Hematopoietic multipotent progenitor cell treated with erythropoietin and hydrocortisone succinate and interleukin-3 and kit ligand, for 8 days (in vitro differentiated cells): ENCODE measurements around the gene SKIDA1.

Experiments
- DNase-seq: peaks from one replicate; pipeline ENCODE4 v3.0.0-alpha.2; 2015

The SKIDA1 gene

GRCh38 chr10:21499701-21500577 is 25.5 kb downstream of the SKIDA1 start:
- no peak for DNase-seq

- no peak for DNase-seq
These were observed 26.5 kb downstream of the SKIDA1 start for GRCh38 chr10:21498986-21499385.

GRCh38 chr10:21498377-21498776 is 27.1 kb downstream of the SKIDA1 start:
- no peak for DNase-seq

DNA sequence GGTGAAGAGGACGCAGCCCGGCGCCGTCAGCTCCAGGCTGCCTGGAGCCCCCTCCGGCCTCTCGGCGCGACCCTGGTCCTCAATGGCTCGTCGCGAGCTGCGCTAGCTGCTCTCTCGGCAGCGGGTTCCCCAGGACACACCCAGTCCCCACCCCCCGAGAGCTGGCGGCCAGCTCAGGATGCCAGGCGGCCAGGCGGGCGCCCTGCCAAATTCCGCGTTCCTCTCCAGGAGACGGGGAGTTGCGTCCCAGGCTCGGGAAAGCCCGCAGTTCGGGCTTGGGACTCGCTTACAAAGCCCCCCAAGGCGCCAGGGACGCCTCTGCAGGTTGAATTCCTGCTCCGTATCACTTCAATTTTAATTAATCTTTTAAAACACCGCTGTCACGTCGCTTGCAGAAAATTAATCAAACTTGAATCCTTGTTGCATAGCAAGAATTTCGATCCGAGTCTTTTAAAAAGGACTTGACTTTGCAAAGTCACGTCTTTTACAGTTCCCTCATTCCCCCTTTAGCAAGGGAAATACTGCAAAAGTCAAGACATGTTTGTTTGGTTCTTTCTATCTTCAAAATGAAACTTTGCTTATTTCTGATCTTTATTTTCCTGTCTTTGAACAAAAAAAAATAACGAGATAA is 28.2 kb downstream of the SKIDA1 start:
- DNase-seq: peak; percentile 61

- peak; percentile 29 for DNase-seq
These were observed 28.9 kb downstream of the SKIDA1 start for GRCh38 chr10:21496343-21497176.

- peak; percentile 69 for DNase-seq
These were observed 29.6 kb downstream of the SKIDA1 start for GRCh38 chr10:21495752-21496342.

GRCh38 chr10:21495002-21495751 is 30.3 kb downstream of the SKIDA1 start:
- DNase-seq: no peak

DNA sequence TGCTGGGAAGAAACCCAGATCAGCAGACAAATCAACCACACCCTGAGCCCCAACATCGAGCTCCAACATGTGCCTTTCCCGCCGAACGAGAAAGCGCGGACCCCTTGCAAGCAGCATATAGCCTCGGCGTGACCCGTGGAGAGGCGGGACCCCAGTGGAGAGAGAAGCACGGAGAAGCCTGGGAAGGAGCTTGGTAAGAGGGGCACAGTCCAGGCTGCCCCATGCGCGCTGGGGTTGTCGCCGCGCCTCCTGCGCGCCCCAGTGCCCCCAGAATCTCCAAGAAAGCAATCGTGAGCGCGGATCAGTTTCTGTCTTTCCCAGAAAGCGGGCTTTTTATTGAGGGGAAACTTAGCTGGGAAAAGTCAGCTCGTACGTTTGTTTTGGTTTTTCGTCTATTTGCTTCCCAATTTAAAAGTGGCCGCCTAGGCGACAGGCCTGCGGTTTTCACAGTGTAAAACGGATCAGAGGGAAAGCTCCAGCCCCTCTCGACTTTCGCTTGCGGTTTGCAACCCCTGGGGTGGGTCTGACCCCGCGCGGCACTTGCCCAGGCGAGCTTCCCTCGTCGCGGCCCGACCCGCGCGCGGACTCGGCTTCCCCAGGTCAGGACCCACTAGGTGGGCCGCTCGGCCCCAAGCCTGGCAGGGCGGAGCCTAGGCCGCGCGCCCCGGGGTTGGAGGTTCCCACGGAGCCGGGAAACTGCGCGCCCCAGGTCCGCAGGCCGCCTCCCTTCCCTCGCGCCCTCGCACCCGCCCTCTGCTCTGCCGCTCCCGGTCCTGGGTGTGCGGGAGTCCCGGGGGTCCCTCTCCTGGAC is 31.1 kb downstream of the SKIDA1 start:
- DNase-seq: no peak

GRCh38 chr10:21493784-21494183 is 31.7 kb downstream of the SKIDA1 start:
- DNase-seq: no peak

DNA sequence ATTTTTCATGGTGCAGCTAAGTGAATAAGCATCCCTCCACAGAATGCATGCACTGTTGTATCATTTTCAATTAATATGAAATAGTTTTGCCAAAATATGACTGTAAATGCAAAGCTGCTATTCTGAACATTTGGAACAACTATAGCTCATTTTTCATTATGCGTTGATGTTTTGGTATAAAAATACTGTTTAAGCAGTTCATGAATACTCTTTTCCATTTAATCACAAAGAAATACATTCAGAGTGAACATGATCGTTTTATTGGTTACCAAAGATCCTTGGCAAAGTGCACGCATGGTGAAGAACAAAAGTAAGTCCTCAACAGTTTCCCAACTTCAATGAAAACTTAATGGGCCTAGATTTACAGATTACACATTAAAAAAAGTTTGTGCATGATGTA is 33.1 kb downstream of the SKIDA1 start:
- DNase-seq: no peak

DNA sequence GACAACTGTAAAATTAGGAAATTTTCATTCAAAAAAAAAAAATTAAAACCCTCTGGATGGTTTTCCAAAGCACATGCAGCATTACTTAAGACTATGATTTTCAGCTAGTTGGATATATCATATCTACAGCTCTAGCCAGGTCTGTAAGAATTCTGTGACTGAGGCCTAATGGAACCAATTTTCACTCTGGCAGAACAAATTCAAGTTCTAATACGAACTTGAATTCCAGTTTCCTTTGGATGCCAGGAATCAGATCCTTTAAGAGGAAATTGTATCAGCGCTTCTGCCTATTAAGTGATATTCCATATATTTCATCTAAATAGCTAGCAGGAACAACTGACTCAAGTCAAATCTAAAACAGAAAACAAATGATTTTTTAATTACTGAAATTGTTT is 34.8 kb downstream of the SKIDA1 start:
- no peak for DNase-seq

- DNase-seq: no peak
These were observed 35.3 kb downstream of the SKIDA1 start for GRCh38 chr10:21490028-21490710.

DNA sequence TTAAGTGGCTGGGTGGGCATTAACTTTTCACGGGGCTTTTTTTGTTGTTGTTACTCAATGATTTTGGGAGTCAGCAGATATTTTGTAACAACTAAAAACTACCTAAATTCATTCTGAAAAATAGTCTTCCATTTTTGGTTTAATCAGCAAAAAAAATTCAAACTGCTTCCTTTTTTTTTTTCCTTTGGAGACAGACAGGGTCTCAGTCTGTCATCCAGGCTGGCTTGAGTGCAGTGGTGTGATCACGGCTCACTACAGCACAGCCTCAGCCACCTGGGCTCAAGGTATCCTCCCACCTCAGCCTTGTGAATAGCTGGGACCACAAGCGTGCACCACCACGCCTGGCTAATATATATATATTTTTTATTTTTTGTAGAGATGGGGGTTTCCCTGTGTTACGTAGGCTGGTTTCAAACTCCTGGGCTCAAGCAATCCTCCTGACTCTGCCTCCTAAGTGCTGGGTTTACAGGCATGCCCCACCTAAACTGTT is 36.5 kb downstream of the SKIDA1 start:
- DNase-seq: no peak

- DNase-seq: no peak
These were observed 37.1 kb downstream of the SKIDA1 start for GRCh38 chr10:21488246-21488956.

DNA sequence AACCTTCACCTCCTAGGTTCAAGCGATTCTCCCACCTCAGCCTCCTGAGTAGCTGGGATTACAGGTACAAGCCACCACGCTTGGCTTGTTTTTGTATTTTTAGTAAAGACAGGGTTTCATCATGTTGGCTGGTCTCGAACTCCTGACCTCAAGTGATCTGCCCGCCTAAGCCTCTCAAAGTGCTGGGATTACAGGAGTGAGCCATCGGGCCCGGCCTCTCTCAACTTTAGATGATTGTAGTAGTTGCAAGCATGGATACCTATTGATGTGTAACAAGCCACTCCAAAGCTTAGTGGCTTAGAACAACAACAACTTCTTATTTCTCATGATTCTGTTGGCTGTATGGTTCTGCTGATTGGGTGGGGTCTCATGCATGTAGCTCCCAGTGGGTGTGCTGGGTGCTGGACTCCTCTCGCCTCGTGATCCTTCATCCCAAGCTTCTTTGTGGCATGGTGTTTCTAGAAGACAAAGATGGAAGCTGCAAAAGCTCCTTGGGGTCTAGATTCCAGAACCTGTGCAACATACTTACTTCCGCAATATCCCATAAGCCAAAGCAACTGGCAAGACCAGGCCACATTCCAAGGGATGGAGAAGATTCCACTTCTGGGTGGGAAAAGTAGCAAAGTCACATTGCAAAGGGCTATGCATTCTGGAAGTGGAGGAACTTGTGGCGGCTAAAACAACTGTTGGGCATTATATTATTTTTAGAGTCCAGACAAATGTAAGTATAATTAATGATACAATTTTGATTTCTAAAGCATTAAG is 37.9 kb downstream of the SKIDA1 start:
- DNase-seq: no peak

- DNase-seq: no peak
These were observed 42.7 kb downstream of the SKIDA1 start for GRCh38 chr10:21482821-21483220.

DNA sequence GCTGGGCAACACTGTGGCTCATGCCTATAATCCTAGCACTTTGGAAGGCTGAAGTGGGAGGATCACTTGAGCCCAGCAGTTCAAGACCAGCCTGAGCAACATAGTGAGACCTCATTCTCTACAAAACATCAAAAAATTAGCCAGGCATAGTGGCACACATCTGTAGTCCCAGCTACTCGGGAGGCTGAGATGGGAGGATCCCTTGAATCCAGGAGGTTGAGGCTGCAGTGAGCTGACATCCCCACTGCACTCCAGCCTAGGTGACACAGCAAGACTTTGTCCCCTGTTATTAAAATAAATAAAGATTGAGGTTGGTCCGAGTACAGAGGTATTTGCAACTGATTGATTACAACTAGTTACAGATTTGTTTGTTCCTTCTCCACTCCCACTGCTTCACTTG is 44.1 kb downstream of the SKIDA1 start:
- DNase-seq: no peak

GRCh38 chr10:21479570-21480315 is 45.7 kb downstream of the SKIDA1 start:
- DNase-seq: no peak
